ENCODE data around the gene GFOD1.
A peak's percentile ranks its signal among the peaks of the same experiment; 100 is the strongest.

The GFOD1 gene

DNA sequence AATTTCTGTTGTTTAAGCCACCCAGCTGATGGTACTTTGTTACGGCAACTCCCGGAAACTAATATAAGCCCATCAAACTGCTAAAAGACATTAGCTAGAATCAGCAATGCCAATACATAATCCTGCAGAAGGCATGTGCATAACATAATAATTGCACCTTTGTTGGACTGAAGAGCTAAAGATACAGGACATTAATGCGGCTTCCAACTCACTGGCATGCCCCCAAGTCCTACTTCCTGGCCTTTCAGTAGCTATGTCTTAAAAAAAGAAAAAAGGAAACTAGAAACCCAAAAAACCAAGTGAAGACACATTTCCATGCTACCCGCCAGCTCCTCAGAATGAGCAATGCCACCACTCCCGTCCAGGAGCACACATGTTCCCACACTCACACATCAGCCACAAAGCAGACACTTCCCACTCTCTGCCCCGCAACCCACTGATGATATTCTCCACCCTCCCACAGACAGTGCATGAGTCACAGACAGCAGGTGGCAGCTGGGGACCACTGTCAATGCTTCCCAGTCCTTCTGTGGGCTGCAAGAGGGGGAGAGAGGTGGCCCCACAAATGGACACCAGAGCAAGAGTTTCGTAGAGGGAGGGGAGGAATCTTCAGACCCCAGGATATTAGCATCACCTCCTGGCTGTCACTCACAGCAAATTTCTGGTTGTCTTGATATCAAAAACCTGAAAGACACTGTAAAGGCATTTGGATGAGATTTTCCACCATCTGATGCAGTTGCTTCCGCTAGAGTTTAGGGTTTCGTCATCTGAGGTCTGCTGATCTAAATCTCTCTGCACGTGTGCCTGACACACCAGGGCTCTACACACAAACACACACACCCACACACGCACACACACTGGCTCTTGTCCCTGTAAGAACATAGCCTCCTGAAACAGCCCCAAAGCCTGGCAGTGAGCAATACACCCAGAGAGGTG, 32.8 kb downstream of the GFOD1 start:
- ChIA-PET CTCF (no interaction called here), POLR2A (no interaction called here)
- DNase-seq (ENCODE audit: extremely low spot score) = no peak
- TF ChIP-seq PKNOX1 (IDR thresholded peaks at IDR 0.05) (peak; percentile 44; the same call in 1 of the 2 replicates), NFRKB (IDR thresholded peaks at IDR 0.05) (no peak)

DNA sequence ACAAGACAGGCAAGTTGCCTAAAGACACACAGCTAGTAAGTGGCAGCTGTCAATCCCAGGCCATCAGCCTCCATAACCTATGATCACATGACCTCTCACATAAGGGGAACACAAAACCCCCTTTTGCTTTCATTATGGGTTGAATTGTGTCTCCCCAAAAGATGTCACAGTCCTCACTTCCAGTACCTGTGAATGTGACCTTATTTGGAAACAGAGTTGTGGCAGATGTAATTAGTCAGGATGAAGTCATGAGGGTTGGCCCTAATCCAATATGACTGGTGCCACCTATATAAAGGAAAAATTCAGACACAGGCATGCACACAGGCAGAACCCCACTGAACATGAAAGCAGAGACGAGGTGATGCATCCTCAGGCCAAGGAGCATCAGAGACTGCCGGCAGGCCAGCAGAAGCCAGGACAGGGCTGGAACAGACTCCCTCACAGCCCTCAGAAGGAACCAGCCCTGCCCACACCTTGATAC, 33.6 kb downstream of the GFOD1 start:
- DNase-seq (ENCODE audit: extremely low spot score) = no peak
- ChIA-PET CTCF (no interaction called here), POLR2A (no interaction called here)
- TF ChIP-seq PKNOX1 (IDR thresholded peaks at IDR 0.05) (peak; percentile 66), BHLHE40 (IDR thresholded peaks at IDR 0.05; ENCODE audit: borderline replicate concordance) (no peak), FOXA1 (IDR thresholded peaks at IDR 0.05) (no peak), SP1 (IDR thresholded peaks at IDR 0.05) (no peak)

DNA sequence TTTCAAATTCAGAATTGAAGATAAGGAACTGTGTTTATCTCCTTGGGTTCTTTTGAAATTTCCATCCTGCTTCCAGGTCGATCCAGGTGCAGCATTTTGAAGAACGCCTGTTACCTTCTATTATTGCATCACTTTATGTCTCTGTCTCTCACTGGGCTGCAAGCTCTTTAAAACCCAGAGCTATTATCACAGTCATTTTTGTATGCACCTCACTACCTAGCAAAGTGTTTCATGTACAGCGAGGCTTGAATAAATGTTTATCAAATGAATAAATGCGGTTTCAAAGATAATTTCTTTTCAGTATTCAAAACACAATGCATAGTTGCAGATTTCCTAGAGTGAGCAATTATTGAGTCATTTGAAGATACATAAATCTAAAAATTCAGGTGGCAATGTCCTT, 34.2 kb downstream of the GFOD1 start:
- CTCF ChIA-PET = no interaction called here
- DNase-seq (ENCODE audit: extremely low spot score) = no peak
- TF ChIP-seq ELF4 (IDR thresholded peaks at IDR 0.05) = no peak
- POLR2A ChIA-PET = no interaction called here

DNA sequence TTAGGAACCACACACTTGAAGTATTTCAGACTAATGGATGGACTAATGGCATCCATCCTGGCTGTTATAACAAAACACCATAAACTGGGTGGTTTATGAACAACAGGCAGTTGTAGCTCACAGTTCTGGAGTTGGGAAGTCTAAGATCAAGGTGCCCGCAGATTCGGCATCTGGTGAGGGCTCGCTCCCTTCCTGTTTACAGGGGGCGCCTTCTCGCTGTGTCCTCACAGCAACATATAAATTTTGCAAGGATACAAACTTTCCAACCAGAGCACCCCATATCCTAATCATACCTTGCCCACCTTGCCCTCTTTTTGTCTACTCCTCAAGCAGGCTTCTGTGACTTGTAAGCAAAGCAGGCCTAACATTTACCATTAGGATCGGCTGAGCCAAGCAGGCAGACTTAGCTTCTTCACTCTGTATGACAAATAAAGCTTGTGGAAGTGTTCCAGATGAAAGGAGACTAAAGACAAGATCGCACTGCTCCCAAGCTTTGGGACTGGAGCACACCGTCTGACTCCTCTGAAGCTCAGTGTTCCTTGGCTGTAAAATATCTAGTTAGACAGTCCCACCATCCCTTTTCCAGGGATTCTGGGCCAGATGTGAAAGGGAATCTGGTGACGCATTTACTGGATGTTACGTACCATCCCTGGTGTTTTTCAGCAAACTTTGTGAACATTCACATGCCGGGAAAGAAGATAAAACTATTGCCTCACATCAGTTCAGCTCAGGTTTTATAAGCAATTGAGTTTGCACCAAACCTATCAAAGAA, 34.9 kb downstream of the GFOD1 start:
- DNase-seq (ENCODE audit: extremely low spot score) = no peak
- no peak for TF ChIP-seq SUZ12 (IDR thresholded peaks at IDR 0.05)
- no peak for TF ChIP-seq HDGF (IDR thresholded peaks at IDR 0.05; ENCODE audit: borderline replicate concordance)
- TF ChIP-seq CTBP1 (IDR thresholded peaks at IDR 0.05; ENCODE audit: borderline replicate concordance) = no peak
- POLR2A ChIA-PET = no interaction called here
- CTCF ChIA-PET = no interaction called here

DNA sequence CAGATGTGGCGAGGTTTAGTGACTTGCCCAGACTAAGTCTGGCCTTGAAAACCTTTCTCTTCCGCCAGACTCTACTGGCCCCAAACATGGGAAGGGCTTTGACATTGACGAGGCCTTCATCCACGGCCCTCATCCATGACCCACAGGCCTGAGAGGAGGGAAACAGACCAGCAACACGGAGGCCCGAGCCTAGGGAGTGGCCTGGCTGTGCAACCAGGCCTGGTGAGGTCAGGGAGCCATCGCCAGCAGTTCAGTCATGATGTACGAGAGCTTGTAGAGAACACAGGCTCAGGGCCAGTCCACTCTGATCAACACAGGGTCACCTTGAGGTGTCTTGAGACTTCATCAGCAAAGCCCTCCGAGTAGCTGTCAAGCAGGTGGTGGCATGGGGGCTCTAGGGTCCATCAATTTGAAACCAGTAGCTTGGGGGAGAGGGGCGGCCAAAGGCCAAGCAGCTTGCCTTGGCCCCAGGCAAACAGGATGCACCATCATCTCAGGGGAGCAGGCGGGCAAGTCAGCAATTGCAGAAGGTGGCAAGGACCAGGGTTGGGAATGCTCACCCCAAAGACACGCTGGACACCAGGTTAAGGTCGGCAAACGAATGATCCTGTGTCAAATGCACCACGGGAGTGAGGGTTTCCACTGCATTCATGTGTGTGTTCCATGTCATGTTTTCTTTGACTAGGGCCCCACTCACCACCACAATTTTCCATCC, 36.1 kb downstream of the GFOD1 start:
- TF ChIP-seq ARNT (IDR thresholded peaks at IDR 0.05) (no peak), SUZ12 (IDR thresholded peaks at IDR 0.05) (no peak), FOXM1 (IDR thresholded peaks at IDR 0.05; ENCODE audit: borderline replicate concordance) (no peak), FOXK2 (IDR thresholded peaks at IDR 0.05) (no peak), ZNF384 (IDR thresholded peaks at IDR 0.05) (no peak), NFRKB (IDR thresholded peaks at IDR 0.05) (no peak), HDGF (IDR thresholded peaks at IDR 0.05; ENCODE audit: borderline replicate concordance) (no peak), PKNOX1 (IDR thresholded peaks at IDR 0.05) (no peak), FOXA1 (IDR thresholded peaks at IDR 0.05) (no peak), CTBP1 (IDR thresholded peaks at IDR 0.05; ENCODE audit: borderline replicate concordance) (no peak), SP1 (IDR thresholded peaks at IDR 0.05) (no peak), L3MBTL2 (conservative IDR thresholded peaks at IDR 0.05) (no peak), TARDBP (IDR thresholded peaks at IDR 0.05) (no peak), BHLHE40 (IDR thresholded peaks at IDR 0.05; ENCODE audit: borderline replicate concordance) (no peak), LEF1 (IDR thresholded peaks at IDR 0.05; ENCODE audit: borderline replicate concordance) (no peak), ELF4 (IDR thresholded peaks at IDR 0.05) (no peak)
- ChIA-PET CTCF (no interaction called here), POLR2A (no interaction called here)
- DNase-seq (ENCODE audit: extremely low spot score) = no peak

- CTCF ChIA-PET = no interaction called here
- DNase-seq (ENCODE audit: extremely low spot score) = no peak
- TF ChIP-seq FOXM1 (IDR thresholded peaks at IDR 0.05; ENCODE audit: borderline replicate concordance) = no peak
- no peak for TF ChIP-seq PKNOX1 (IDR thresholded peaks at IDR 0.05)
- no peak for TF ChIP-seq SUZ12 (IDR thresholded peaks at IDR 0.05)
- no peak for TF ChIP-seq ARNT (IDR thresholded peaks at IDR 0.05)
- TF ChIP-seq FOXK2 (IDR thresholded peaks at IDR 0.05) = no peak
- TF ChIP-seq NFRKB (IDR thresholded peaks at IDR 0.05) = no peak
- no peak for TF ChIP-seq ZNF384 (IDR thresholded peaks at IDR 0.05)
- TF ChIP-seq HDGF (IDR thresholded peaks at IDR 0.05; ENCODE audit: borderline replicate concordance) = no peak
- TF ChIP-seq SP1 (IDR thresholded peaks at IDR 0.05) = no peak
- no peak for TF ChIP-seq ELF4 (IDR thresholded peaks at IDR 0.05)
- TF ChIP-seq L3MBTL2 (conservative IDR thresholded peaks at IDR 0.05) = no peak
- TF ChIP-seq CTBP1 (IDR thresholded peaks at IDR 0.05; ENCODE audit: borderline replicate concordance) = no peak
- TF ChIP-seq TARDBP (IDR thresholded peaks at IDR 0.05) = no peak
- TF ChIP-seq LEF1 (IDR thresholded peaks at IDR 0.05; ENCODE audit: borderline replicate concordance) = no peak
- no peak for TF ChIP-seq BHLHE40 (IDR thresholded peaks at IDR 0.05; ENCODE audit: borderline replicate concordance)
- POLR2A ChIA-PET = no interaction called here
Observed at GRCh38 chr6:13450628-13451027, 36.8 kb downstream of the GFOD1 start.
